Measurements from ENCODE around the gene DPH2. TPM values are rescaled to one million over a fixed set of nuclear protein-coding genes. Genes with fewer than 3 reads are reported as not detected.

Gene DPH2
- polyA plus RNA-seq, 2 of the 4 experiments (the other 2 are of a cell fraction): 38.8 to 41.7 TPM

GRCh38 chr1:43995984-43996732, 26.3 kb downstream of the DPH2 start:
- POLR2A ChIA-PET: interaction anchor here (1.0 kb wide), 1 partner anchor 33 kb away, joined by 3 read pairs; no protein-coding TSS in a partner anchor
- 90% methylated on average over 15 of the region's 21 CpGs for WGBS (ENCODE audit: missing lambda C conversion rate)

GRCh38 chr1:43996733-43997115, 26.9 kb downstream of the DPH2 start:
- ChIA-PET CTCF (interaction anchor here (0.9 to 11.5 kb wide), 2 partner anchors 9 to 29 kb away, joined by 3 to 412 read pairs; partner anchors contain the start of gene SLC6A9), POLR2A (no interaction called here)
- H3K9me3 ChIP-seq: no peaks in the 10 kb centered on the region
- no peak for TF ChIP-seq BHLHE40 (IDR thresholded peaks at IDR 0.05; ENCODE audit: low read depth, low read length)
- no peak for TF ChIP-seq ZC3H11A (IDR thresholded peaks at IDR 0.05)
- TF ChIP-seq CBX2 (IDR thresholded peaks at IDR 0.05; ENCODE audit: borderline replicate concordance, low read depth): no peak
- TF ChIP-seq HOXB13 (CRISPR knock-in tag; IDR thresholded peaks at IDR 0.05; ENCODE audit: low read depth): no peak
- DNase-seq (ENCODE audit: low read depth in 1 of 2, low spot score in 1 of 2) (no peak), ATAC-seq (no peak), FAIRE-seq (no peak)
- H3K4me2 ChIP-seq: no peak overlapping the region
- 0 out of 3 replicates have a peak, but pooled peaks cover 6% of the 10 kb centered on the region for H3K4me1 ChIP-seq
- 86% methylated on average over 4 of the region's 6 CpGs for WGBS (ENCODE audit: missing lambda C conversion rate)
- no peak overlapping the region for H3K27ac ChIP-seq
- H3K4me3 ChIP-seq: no peak overlapping the region

More at GRCh38 chr1:43995984-43996732, 26.3 kb downstream of the DPH2 start:
- Histone ChIP-seq H3K4me2 (no peak overlapping the region), H3K27ac (no peak overlapping the region), H3K4me1 (peaks cover 6% of the 10 kb centered on the region; the same call in 1 of the 3 replicates), H3K9me3 (no peaks in the 10 kb centered on the region), H3K4me3 (no peak overlapping the region)
- TF ChIP-seq RAD21 (conservative IDR thresholded peaks at IDR 0.05 in 1 of 2, IDR thresholded peaks at IDR 0.05 in 1 of 2): no peak
- TF ChIP-seq CHD2 (IDR thresholded peaks at IDR 0.05; ENCODE audit: low read length, partially characterized antibody): no peak
- TF ChIP-seq MAFK (IDR thresholded peaks at IDR 0.05; ENCODE audit: partially characterized antibody): no peak
- no peak for TF ChIP-seq RCOR1 (IDR thresholded peaks at IDR 0.05; ENCODE audit: low read depth, low read length)
- TF ChIP-seq FOXS1 (CRISPR knock-in tag; IDR thresholded peaks at IDR 0.05): no peak
- no peak for TF ChIP-seq HOXB13 (CRISPR knock-in tag; IDR thresholded peaks at IDR 0.05; ENCODE audit: low read depth)
- no peak for TF ChIP-seq SMC3 (IDR thresholded peaks at IDR 0.05)
- ATAC-seq: no peak
- no peak for DNase-seq (ENCODE audit: low read depth in 1 of 2, low spot score in 1 of 2)
- no peak for FAIRE-seq
- CTCF ChIA-PET: interaction anchor here (0.8 to 11.5 kb wide), 7 partner anchors 9 to 40 kb away, joined by 3 to 412 read pairs (median 4); partner anchors contain the start of gene SLC6A9

- ATAC-seq: no peak
- Histone ChIP-seq H3K4me3 (no peak overlapping the region), H3K27ac (no peak overlapping the region), H3K4me2 (no peak overlapping the region), H3K4me1 (0 out of 3 replicates have a peak, but pooled peaks cover 3% of the 10 kb centered on the region), H3K9me3 (no peaks in the 10 kb centered on the region)
- FAIRE-seq: no peak
- DNase-seq (ENCODE audit: low read depth in 1 of 2, low spot score in 1 of 2): no peak
- ChIA-PET POLR2A (no interaction called here), CTCF (interaction anchor here (0.5 to 11.5 kb wide), 4 partner anchors 9 to 51 kb away, joined by 3 to 412 read pairs (median 4); partner anchors contain the start of gene SLC6A9)
- 90% methylated on average over 7 of the region's 22 CpGs for WGBS (ENCODE audit: missing lambda C conversion rate)
- TF ChIP-seq MAZ (IDR thresholded peaks at IDR 0.05; ENCODE audit: borderline replicate concordance, low read depth, low read length): no peak
- TF ChIP-seq FOSL2 (IDR thresholded peaks at IDR 0.05): no peak
- TF ChIP-seq FOSL2 (CRISPR knock-in tag; IDR thresholded peaks at IDR 0.05): no peak
- TF ChIP-seq CEBPB (IDR thresholded peaks at IDR 0.05): no peak
- no peak for TF ChIP-seq REST (IDR thresholded peaks at IDR 0.05)
- no peak for TF ChIP-seq HOXB13 (CRISPR knock-in tag; IDR thresholded peaks at IDR 0.05; ENCODE audit: low read depth)
- no peak for TF ChIP-seq NFE2L2 (conservative IDR thresholded peaks at IDR 0.05; ENCODE audit: low read length)
- no peak for TF ChIP-seq KDM5A (IDR thresholded peaks at IDR 0.05)
- TF ChIP-seq HDAC2 (IDR thresholded peaks at IDR 0.05): no peak
- no peak for TF ChIP-seq ZFP36 (IDR thresholded peaks at IDR 0.05; ENCODE audit: borderline replicate concordance, partially characterized antibody)
- no peak for TF ChIP-seq BCL3 (IDR thresholded peaks at IDR 0.05)
- TF ChIP-seq PHF8 (IDR thresholded peaks at IDR 0.05; ENCODE audit: borderline replicate concordance, low read depth): no peak
- no peak for TF ChIP-seq ATOH8 (CRISPR knock-in tag; IDR thresholded peaks at IDR 0.05; ENCODE audit: low read depth)
- TF ChIP-seq NPAS2 (CRISPR knock-in tag; IDR thresholded peaks at IDR 0.05; ENCODE audit: borderline replicate concordance): no peak
Observed at GRCh38 chr1:43997295-43997999, 27.6 kb downstream of the DPH2 start.
